Vagina (tissue), 2 donors: ENCODE measurements around the gene SIRT2. TPM values are rescaled to one million over a fixed set of nuclear protein-coding genes. Genes with fewer than 3 reads are reported as not detected.
"Not testable (repeated sequence)": the region's sequence is repeated elsewhere in the genome, so short reads cannot be mapped to it uniquely, and the experiment has no call there.

Experiments
- DNase-seq, 2 donors: peaks; one replicate each; pipeline ENCODE4 v3.0.0-alpha.2; 2017; ENCODE audit errors: extremely low spot score in 2 of 2
- H3K27ac ChIP-seq: fragments of 200-600 bp; sonication (generic); one replicate; pipeline ENCODE4 v1.5.1; 2019
- H3K27me3 ChIP-seq: fragments of 200-600 bp; sonication (generic); one replicate; pipeline ENCODE4 v1.5.1; 2019
- H3K36me3 ChIP-seq, 2 donors: fragments of 200-600 bp; sonication (generic); one replicate each; pipeline ENCODE4 v1.5.1; 2017 to 2019
- H3K4me1 ChIP-seq: fragments of 200-600 bp; sonication (generic); one replicate; pipeline ENCODE4 v1.5.1; 2019
- H3K4me3 ChIP-seq, 2 donors: fragments of 200-600 bp; sonication (generic); 1 replicate in 1 of 2; 2 replicates in 1 of 2; pipeline ENCODE4 v1.5.1; 2016 to 2019
- H3K9me3 ChIP-seq: fragments of 200-600 bp; sonication (generic); one replicate; pipeline ENCODE4 v1.5.1; 2019
- CTCF ChIP-seq, 3 experiments: fragments of 450-650 bp in 2 of 3; fragments of 200-600 bp in 1 of 3; sonication (generic) in 1 of 3; IDR thresholded peaks; one replicate each; pipeline ENCODE4 v1.5.1; 2017 to 2019; ENCODE audit warnings: antibody characterized with exemption in 3 of 3, mild to moderate bottlenecking in 2 of 3, moderate library complexity in 2 of 3
- POLR2A ChIP-seq, 2 donors: fragments of 450-650 bp; IDR thresholded peaks; one replicate each; pipeline ENCODE4 v1.6.1; 2017; ENCODE audit warnings: antibody characterized with exemption in 2 of 2, mild to moderate bottlenecking in 2 of 2, moderate library complexity in 2 of 2
- POLR2AphosphoS5 ChIP-seq, 2 donors: sonication (generic); formaldehyde crosslinking; IDR thresholded peaks; one replicate each; pipeline ENCODE4 v1.9.0; 2017; ENCODE audit warnings: antibody characterized with exemption in 2 of 2, mild to moderate bottlenecking in 2 of 2, low read depth in 1 of 2; ENCODE audit not compliant: insufficient read depth in 1 of 2
- intact Hi-C: fragments of 100-400 bp; cut with DNase I; formaldehyde crosslinking; loops from one replicate; pipeline ENCODE4 v1.15.1; 2023
- total RNA-seq: library from RNA; depleted of rRNA; stranded (reverse); fragments of >200 nt; gene quantifications from one replicate; pipeline ENCODE4 v1.2.3, GENCODE V29; 2016

SIRT2 gene
- total RNA-seq, 1 donor from 2014 or later = 51.6 TPM

DNA sequence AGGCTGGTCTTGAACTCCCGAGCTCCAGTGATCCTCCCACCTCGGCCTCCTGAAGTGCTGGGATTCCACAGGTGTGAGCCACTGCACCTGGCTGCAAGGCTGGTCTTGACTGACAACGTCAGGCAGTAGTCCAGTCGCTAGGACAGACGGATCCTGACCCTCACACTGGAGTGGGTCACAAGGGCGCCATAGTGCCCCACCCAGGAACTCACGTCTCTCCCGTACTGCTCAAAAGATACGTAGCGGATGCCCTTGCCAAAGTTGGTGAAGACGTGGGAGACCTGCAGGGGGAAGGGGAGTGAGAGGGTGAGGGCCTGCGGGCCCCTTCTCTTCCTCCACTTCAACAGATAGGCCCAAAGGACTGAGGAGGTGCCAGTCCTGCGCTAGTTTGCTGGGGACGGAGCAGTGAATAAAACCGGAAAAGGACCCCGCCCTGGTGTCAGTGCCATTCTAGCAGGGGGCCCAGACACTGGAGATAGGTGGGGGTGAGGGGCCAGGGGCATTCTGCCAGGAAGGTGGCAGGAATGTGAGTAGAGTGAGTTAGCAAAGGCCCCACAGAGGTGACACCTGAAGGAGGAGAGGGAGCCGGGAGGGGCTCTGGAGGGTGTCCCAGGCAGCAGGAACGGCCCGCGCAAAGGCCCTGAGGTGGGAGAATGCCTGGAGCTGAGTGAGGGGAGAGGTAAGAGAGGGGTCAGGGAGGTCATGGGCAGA is 43.2 kb upstream of the SIRT2 start:
- TF ChIP-seq CTCF (IDR thresholded peaks at IDR 0.05) = no peak
- no peak for TF ChIP-seq POLR2AphosphoS5 (IDR thresholded peaks at IDR 0.05; ENCODE audit: insufficient read depth in 1 of 2, low read depth in 1 of 2)
- TF ChIP-seq POLR2A (IDR thresholded peaks at IDR 0.05) = no peak
- intact Hi-C loops = no loop called here
- Histone ChIP-seq H3K27ac (no peak overlapping the region), H3K36me3 (no peaks in the 10 kb centered on the region), H3K27me3 (no peaks in the 10 kb centered on the region), H3K4me1 (no peaks in the 10 kb centered on the region), H3K9me3 (no peaks in the 10 kb centered on the region), H3K4me3 (no peak overlapping the region)
- no peak for DNase-seq

DNA sequence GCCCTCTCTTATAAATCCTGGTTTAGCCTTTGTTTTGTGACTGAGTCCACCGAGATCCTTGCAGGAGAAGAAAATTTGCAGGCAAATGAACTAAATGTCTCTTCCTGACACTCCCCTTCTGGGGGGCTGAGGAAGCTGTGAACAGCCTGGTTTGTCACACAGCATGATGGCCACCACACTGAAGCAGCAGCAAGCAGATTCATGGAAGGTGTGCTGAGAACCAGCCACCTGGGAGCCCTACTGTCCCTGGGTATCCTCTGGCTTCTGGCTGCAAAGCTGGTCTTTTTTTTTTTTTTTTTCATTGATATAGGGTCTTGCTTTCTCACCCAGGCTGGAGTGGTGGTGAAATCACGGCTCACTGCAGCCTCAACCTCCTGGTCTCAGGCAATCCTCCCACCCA is 42.6 kb upstream of the SIRT2 start:
- no peak for DNase-seq
- TF ChIP-seq CTCF (IDR thresholded peaks at IDR 0.05) = no peak
- no peak for TF ChIP-seq POLR2AphosphoS5 (IDR thresholded peaks at IDR 0.05; ENCODE audit: insufficient read depth in 1 of 2, low read depth in 1 of 2)
- TF ChIP-seq POLR2A (IDR thresholded peaks at IDR 0.05) = no peak
- Histone ChIP-seq H3K9me3 (no peaks in the 10 kb centered on the region), H3K4me3 (no peak overlapping the region), H3K27me3 (no peaks in the 10 kb centered on the region), H3K27ac (no peak overlapping the region), H3K4me1 (no peaks in the 10 kb centered on the region), H3K36me3 (no peaks in the 10 kb centered on the region)
- intact Hi-C loops = no loop called here

- H3K27me3 ChIP-seq, H3K4me3 ChIP-seq, intact Hi-C loops: not testable (repeated sequence)
Measured at GRCh38 chr19:38941466-38941865, 42.0 kb upstream of the SIRT2 start.

DNA sequence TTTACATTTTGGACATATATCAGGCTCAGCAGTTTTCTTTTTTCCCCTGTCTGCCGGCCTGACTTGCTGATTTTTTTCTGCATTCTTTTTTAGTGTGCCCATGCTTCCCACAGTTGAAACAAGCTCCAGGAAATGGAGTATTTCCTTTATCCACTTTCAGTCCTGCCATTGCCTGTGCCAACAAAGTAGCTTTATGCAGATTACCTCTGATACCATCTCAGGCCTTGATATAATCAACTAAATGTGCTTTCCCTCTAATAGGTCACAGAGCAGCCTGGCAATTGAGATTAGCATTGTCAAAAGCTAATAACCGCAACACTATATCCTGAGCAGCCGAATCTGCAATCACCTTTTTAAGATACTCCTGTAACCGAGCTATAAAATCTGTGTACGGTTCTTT is 40.5 kb upstream of the SIRT2 start:
- Histone ChIP-seq H3K4me1 (no peaks in the 10 kb centered on the region), H3K36me3 (no peaks in the 10 kb centered on the region), H3K27ac (no peak overlapping the region), H3K4me3 (no peak overlapping the region), H3K9me3 (no peaks in the 10 kb centered on the region), H3K27me3 (no peaks in the 10 kb centered on the region)
- TF ChIP-seq CTCF (IDR thresholded peaks at IDR 0.05) = no peak
- DNase-seq = no peak
- intact Hi-C loops = loop anchor here (10.0 kb wide), 1 partner anchor 395 kb away; no protein-coding TSS in a partner anchor

More at GRCh38 chr19:38941466-38941865, 42.0 kb upstream of the SIRT2 start:
- DNase-seq, H3K36me3 ChIP-seq, H3K9me3 ChIP-seq, H3K4me1 ChIP-seq, H3K27ac ChIP-seq: not testable (repeated sequence)

GRCh38 chr19:38933544-38933943 is 34.1 kb upstream of the SIRT2 start:
- Histone ChIP-seq H3K9me3 (no peaks in the 10 kb centered on the region), H3K36me3 (peaks cover 0 to 15% of the 10 kb centered on the region in 2 donors), H3K27me3 (no peaks in the 10 kb centered on the region), H3K27ac (no peak overlapping the region), H3K4me1 (peaks cover 26% of the 10 kb centered on the region), H3K4me3 (no peak overlapping the region)
- TF ChIP-seq CTCF (IDR thresholded peaks at IDR 0.05) = no peak
- TF ChIP-seq POLR2AphosphoS5 (IDR thresholded peaks at IDR 0.05; ENCODE audit: insufficient read depth in 1 of 2, low read depth in 1 of 2) = no peak
- TF ChIP-seq POLR2A (IDR thresholded peaks at IDR 0.05) = no peak
- DNase-seq = no peak
- intact Hi-C loops = loop anchor here (10.0 kb wide), 1 partner anchor 389 kb away; no protein-coding TSS in a partner anchor
